OCI-LY7 (cell line): ENCODE measurements around the gene MRPL41.

Source experiments
- EZH2phosphoT487 ChIP-seq: fragments of 200-600 bp; sonication (generic); IDR thresholded peaks from 2 replicates; pipeline ENCODE4 v1.6.1; 2018; ENCODE audit warnings: low read depth, borderline replicate concordance, mild to moderate bottlenecking, mixed run types, antibody characterized with exemption, low read length, moderate library complexity, mixed read lengths
- TF ChIP-seq, protein P1 (sequence below): fragments of 200-600 bp; sonication (generic); conservative IDR thresholded peaks from 2 replicates; pipeline ENCODE4 v1.5.1; 2014; ENCODE audit warnings: mild to moderate bottlenecking, antibody characterized with exemption, low read length, moderate library complexity, mixed read lengths

DNA sequence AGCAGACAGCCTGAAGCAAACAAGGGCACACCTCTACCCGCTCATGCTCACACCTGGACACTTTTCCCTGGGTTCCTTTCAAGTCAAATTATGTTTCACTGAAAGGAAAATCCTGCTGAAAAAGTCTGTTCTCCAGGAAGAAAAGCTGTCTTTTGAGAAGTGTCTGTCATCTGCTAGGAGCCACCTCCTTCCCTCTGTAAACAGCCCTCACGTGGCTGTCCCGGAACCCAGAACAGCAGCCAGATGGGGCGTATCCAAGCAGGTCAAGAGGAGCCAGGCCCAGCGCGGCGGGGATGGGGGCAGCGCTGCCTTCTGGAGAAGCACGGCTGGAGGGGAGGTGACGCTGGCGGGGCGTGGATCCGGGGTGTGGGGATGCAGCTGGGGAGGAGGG is 1.5 kb upstream of the MRPL41 start, which contains the start of gene PNPLA7:
- TF ChIP-seq, protein P1, sequence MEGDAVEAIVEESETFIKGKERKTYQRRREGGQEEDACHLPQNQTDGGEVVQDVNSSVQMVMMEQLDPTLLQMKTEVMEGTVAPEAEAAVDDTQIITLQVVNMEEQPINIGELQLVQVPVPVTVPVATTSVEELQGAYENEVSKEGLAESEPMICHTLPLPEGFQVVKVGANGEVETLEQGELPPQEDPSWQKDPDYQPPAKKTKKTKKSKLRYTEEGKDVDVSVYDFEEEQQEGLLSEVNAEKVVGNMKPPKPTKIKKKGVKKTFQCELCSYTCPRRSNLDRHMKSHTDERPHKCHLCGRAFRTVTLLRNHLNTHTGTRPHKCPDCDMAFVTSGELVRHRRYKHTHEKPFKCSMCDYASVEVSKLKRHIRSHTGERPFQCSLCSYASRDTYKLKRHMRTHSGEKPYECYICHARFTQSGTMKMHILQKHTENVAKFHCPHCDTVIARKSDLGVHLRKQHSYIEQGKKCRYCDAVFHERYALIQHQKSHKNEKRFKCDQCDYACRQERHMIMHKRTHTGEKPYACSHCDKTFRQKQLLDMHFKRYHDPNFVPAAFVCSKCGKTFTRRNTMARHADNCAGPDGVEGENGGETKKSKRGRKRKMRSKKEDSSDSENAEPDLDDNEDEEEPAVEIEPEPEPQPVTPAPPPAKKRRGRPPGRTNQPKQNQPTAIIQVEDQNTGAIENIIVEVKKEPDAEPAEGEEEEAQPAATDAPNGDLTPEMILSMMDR, result no peak
- no peak for TF ChIP-seq EZH2phosphoT487
